Loucy (cell line): ENCODE data around the gene CHIC1.
"Not testable (repeated sequence)": the region's sequence is repeated elsewhere in the genome, so short reads cannot be mapped to it uniquely, and the experiment has no call there.

Experiments used
- EZH2phosphoT487 ChIP-seq: fragments of 200-600 bp; IDR thresholded peaks from 2 replicates; pipeline ENCODE4 v1.6.1; 2018; ENCODE audit warnings: antibody characterized with exemption, mild to moderate bottlenecking, moderate library complexity, borderline replicate concordance
- TF ChIP-seq, protein P1 (sequence below): fragments of 200-600 bp; sonication (generic); conservative IDR thresholded peaks from 2 replicates; pipeline ENCODE4 v1.5.1; 2014; ENCODE audit warnings: mild to moderate bottlenecking, antibody characterized with exemption, low read length

DNA sequence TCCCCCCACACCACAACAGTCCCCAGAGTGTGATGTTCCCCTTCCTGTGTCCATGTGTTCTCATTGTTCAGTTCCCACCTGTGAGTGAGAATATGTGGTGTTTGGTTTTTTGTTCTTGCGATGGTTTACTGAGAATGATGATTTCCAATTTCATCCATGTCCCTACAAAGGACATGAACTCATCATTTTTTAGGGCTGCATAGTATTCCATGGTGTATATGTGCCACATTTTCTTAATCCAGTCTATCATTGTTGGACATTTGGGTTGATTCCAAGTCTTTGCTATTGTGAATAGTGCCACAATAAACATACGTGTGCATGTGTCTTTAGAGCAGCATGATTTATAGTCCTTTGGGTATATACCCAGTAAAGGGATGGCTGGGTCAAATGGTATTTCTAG, 78.7 kb downstream of the CHIC1 start:
- TF ChIP-seq, protein P1, sequence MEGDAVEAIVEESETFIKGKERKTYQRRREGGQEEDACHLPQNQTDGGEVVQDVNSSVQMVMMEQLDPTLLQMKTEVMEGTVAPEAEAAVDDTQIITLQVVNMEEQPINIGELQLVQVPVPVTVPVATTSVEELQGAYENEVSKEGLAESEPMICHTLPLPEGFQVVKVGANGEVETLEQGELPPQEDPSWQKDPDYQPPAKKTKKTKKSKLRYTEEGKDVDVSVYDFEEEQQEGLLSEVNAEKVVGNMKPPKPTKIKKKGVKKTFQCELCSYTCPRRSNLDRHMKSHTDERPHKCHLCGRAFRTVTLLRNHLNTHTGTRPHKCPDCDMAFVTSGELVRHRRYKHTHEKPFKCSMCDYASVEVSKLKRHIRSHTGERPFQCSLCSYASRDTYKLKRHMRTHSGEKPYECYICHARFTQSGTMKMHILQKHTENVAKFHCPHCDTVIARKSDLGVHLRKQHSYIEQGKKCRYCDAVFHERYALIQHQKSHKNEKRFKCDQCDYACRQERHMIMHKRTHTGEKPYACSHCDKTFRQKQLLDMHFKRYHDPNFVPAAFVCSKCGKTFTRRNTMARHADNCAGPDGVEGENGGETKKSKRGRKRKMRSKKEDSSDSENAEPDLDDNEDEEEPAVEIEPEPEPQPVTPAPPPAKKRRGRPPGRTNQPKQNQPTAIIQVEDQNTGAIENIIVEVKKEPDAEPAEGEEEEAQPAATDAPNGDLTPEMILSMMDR, result not testable (repeated sequence)
- TF ChIP-seq EZH2phosphoT487, result not testable (repeated sequence)
